ENCODE measurements around the gene RMND5A.
"Not testable (repeated sequence)": the region's sequence is repeated elsewhere in the genome, so short reads cannot be mapped to it uniquely, and the experiment has no call there.

The RMND5A gene

GRCh38 chr2:86714579-86715173 lies 5.4 kb upstream of the RMND5A start:
- not testable (repeated sequence) for DNase-seq (ENCODE audit: low read depth)

DNA sequence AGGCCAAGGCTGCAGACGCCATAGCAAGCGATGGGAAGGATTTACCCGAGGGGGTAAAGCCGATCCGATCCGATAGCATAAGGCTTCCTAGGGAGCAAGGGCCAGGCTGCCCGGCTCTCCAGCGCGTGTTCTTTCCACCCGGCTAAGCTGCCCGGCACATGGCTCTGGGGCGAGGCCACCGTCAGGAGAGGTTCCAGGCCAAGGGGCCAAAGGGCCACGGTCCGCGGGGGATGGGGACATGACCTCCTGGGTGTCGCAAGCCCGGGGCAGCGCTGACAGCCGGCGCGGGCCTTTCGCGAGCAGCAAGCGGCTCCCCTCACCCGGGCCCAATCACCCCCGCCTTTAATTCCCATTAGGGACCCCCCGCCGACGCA lies 841 bp upstream of the RMND5A start:
- not testable (repeated sequence) for DNase-seq (ENCODE audit: low read depth)

DNA sequence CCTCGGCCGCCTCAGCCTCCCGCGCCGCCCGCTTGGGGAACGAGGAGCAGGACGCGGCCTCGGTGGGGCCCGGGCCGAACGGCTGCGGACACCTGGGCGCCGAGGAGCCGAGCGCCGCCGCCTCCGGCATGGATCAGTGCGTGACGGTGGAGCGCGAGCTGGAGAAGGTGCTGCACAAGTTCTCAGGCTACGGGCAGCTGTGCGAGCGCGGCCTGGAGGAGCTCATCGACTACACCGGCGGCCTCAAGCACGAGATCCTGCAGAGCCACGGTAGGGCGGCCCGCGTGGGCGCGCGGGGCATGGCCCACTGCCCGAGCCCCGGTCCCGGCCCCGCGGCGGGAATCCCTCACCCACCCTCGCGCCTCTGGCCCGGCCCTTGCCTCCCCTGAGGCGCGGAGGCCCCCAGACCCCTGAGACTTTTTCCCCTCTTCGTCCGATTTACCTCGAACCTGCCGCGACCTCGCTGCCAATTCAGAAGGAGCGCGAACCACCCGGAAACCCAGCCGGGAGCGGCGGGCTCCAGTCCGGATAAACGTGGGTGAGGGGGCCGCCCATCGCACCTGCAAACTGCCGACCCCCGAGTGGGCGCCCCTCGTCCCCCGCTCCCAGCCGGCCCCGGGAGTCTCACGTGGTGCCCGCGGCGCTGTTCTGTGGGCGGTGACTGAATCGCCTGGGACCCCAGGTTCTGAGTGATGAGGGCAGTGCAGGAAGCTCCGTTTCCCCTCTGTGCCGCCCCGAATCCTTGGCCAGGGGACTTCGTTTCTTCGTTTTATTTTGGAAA lies 639 bp downstream of the RMND5A start:
- not testable (repeated sequence) for DNase-seq (ENCODE audit: low read depth)

DNA sequence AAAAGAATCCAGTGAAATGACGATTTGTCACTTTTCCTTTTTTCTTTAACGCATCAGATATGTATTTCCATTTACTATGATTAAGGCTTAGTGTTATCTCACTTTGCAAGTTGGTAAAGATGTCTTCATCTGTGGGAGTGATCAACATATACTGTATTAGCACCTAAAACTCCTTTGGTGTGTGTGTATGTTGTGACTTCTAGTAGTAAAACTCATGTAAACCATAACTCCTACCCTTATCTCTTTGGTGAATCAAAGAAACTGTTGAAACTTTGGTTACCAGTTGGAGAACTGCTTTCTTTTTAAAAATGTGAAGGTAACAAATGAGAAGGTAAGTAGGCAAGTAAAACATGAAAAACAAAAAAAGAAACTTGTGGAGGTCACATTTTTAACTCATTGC lies 5.6 kb downstream of the RMND5A start:
- not testable (repeated sequence) for DNase-seq (ENCODE audit: low read depth)

- DNase-seq (ENCODE audit: low read depth) = not testable (repeated sequence)
Measured at GRCh38 chr2:86732040-86732525, 12.0 kb downstream of the RMND5A start.

- not testable (repeated sequence) for DNase-seq (ENCODE audit: low read depth)
Measured at GRCh38 chr2:86732837-86733236, 12.7 kb downstream of the RMND5A start.

GRCh38 chr2:86733528-86733927 lies 13.4 kb downstream of the RMND5A start:
- DNase-seq (ENCODE audit: low read depth) = not testable (repeated sequence)

DNA sequence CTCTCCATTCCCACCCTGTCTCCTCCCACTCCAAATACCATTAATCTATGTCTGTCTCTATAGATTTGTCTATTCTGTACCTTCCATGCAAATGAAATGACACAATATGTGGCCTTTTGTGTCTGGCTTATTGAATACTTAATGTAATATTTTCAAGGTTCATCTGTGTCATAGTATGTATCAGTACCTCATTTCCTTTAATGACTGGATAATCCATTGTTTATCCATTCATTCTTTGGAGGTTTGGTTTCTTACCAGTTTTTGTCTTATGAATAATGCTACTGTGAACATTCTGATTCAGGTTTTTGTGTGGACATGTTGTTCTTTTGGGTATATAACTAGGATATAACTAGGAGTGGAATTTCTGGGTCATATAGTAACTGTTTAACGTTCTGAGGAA lies 14.8 kb downstream of the RMND5A start:
- not testable (repeated sequence) for DNase-seq (ENCODE audit: low read depth)

DNA sequence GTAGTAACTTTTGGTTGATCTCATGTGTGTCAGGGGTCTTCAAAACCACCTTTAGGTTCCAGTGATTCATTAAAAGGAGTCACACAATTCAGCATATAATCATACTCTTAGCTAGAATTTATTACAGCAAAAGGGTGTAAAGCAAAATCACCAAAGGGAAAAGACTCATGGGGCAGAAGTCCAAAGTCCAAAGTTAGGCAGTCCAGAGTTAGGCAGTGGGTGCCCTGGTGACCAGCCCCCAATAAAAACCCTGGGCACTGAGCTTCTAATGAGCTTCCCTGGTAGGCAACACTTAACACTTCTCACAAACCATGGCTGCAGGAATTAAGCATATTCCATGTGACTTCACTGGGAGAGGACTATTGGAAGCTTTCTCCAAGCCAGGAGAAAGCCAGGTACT lies 19.4 kb downstream of the RMND5A start:
- not testable (repeated sequence) for DNase-seq (ENCODE audit: low read depth)

GRCh38 chr2:86739889-86740288 lies 19.8 kb downstream of the RMND5A start:
- DNase-seq (ENCODE audit: low read depth) = not testable (repeated sequence)

DNA sequence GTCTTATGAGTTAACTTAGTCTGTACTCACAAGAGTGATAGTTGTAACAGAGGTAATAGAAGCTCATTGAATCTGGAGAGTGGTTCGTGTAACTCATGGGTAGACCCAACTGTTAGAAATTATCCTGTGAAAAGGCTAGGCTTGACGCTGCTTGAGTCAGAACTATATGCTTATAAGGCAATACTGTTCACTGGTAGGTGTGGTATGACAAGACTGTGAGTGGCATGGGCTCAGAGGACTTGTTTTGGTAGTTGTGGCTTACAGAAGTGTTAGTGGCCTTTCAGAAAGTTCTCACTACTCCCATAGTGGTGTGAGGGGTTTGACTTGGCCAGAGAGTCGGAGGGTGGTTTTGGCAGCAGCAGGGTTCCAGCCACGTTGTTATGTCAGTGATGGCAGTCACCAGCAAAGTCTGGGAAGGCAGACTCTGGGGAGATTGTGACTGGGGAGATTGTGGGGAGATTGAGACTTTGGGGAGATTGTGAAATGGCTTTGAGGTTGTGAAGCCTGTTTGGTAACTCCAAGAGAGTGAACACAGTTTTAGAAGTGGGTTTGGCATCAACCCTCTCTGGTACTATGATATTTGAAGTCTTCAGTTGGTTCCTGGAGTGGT lies 21.9 kb downstream of the RMND5A start:
- not testable (repeated sequence) for DNase-seq (ENCODE audit: low read depth)

DNA sequence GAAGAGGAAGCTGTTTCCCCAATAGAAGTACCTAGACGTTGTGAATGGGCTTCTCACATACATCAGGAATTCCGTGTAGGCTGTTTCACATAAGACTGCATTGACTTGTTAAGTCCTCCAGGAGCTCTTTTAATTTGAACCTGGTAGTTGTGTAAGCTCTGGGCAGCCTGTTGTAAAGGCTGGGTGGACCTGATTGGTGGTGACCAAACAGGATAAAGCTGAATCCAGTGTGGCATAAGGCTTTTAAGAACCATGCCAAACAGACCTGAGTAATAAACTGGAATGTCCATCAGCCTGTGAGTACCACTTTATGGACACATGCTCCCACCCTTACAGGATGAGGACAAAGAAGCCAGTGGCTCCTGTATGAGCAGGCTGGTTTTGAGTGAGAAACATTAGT lies 24.1 kb downstream of the RMND5A start:
- DNase-seq (ENCODE audit: low read depth) = no peak

- no peak for DNase-seq (ENCODE audit: low read depth)
Measured at GRCh38 chr2:86746939-86747338, 26.8 kb downstream of the RMND5A start.

- peak; percentile 58 for DNase-seq (ENCODE audit: low read depth)
Measured at GRCh38 chr2:86747711-86748639, 27.9 kb downstream of the RMND5A start.

DNA sequence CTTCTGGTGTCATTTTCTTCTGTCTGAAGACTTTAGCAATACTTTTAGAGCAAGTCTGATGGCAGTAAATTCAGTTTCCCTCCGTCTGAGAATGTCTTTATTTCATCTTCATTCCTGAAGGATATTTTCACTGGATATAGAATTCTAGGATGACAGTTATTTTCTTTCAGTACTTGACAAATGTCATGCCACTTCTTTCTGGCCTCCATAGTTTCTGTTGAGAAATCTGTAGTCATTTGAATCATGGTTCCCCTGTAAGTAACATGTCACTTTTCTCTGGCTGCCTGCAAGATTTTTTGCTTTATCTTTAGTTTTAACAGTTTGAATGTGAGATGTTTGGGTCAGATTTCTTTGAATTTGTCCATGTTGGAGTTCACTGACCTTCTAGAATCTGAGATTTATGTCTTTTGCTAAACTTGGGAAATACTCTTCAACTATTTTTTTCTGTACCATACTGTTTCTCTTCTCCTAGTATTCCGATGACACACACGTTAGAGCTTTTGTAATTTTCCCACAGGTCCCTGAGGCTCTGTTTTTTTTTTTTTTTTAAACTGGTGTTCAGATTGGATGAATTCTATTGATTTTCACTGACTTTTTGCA lies 30.2 kb downstream of the RMND5A start:
- no peak for DNase-seq (ENCODE audit: low read depth)

DNA sequence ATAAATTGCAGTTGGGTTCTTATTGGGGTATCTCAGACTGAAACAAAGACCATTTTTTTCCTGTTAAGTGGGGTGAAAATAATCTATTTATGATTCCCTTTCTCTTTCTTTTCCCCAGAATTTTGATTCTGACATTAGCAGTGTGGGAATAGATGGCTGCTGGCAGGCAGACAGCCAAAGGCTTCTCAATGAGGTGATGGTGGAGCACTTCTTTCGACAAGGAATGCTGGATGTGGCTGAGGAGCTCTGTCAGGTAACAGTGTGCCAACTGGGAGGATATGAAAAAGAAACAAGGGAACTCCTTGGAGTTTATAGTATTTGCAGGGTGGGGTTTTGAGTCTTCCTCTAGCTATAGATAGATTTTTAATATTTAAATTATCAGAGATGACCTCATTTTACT lies 31.7 kb downstream of the RMND5A start:
- DNase-seq (ENCODE audit: low read depth) = no peak

DNA sequence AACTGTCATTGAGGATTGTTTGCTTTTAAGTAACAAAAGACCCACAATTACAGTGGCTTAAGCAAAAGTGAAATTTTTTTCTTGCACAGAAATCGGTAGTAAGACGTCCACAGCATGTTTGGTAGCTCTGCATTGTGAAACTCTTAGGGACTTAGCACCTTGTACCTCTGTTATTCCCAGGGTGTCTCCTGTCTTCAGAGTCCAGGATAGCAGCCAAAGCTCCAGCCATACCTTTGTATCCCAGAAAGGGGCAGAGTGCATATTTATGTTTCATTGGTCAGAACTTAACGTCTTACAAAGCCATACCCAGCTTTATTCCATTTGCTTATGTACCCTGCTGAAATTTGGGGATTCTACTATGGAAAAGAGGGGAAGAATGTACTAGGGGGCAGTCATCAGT lies 32.8 kb downstream of the RMND5A start:
- DNase-seq (ENCODE audit: low read depth) = no peak

GRCh38 chr2:86753606-86754005 lies 33.5 kb downstream of the RMND5A start:
- DNase-seq (ENCODE audit: low read depth) = no peak

GRCh38 chr2:86758405-86758804 lies 38.3 kb downstream of the RMND5A start:
- no peak for DNase-seq (ENCODE audit: low read depth)

GRCh38 chr2:86760371-86760770 lies 40.3 kb downstream of the RMND5A start:
- no peak for DNase-seq (ENCODE audit: low read depth)

DNA sequence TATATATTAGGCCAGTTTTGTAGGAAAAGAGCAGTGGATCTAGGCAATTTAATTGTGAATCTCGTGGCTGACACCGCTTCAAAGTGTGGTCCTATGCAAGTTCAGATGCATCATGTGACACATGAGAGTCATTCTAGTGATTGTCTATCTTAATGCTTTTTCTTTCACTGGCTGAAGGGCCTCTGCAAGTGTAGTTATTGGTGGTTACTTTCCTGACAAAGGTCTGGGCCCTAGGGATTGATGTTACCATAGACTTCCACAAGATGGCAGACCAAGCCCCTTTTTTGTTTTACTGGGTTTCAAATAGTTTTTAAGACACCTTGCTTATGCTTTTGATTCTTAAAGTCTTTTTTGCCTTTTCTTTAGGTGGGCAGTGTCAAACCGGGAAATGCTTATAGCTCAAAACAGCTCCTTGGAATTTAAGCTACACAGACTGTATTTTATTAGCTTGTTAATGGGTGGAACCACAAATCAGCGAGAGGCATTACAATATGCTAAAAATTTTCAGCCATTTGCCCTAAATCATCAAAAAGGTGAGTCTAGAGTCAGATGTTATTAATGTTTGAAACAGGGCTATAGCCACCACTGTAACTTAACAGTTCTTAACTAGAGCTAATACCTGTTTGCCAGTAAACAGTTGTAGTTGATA lies 44.7 kb downstream of the RMND5A start:
- no peak for DNase-seq (ENCODE audit: low read depth)
